GM12872 (cell line): ENCODE results near the gene ZNF567.

ENCODE experiments used
- TF ChIP-seq, protein P1 (sequence below): IDR thresholded peaks from 3 replicates; pipeline ENCODE4 v1.5.1; 2011; ENCODE audit warnings: low read depth, mild to moderate bottlenecking, low read length, moderate library complexity; ENCODE audit not compliant: insufficient read depth

ZNF567 gene

DNA sequence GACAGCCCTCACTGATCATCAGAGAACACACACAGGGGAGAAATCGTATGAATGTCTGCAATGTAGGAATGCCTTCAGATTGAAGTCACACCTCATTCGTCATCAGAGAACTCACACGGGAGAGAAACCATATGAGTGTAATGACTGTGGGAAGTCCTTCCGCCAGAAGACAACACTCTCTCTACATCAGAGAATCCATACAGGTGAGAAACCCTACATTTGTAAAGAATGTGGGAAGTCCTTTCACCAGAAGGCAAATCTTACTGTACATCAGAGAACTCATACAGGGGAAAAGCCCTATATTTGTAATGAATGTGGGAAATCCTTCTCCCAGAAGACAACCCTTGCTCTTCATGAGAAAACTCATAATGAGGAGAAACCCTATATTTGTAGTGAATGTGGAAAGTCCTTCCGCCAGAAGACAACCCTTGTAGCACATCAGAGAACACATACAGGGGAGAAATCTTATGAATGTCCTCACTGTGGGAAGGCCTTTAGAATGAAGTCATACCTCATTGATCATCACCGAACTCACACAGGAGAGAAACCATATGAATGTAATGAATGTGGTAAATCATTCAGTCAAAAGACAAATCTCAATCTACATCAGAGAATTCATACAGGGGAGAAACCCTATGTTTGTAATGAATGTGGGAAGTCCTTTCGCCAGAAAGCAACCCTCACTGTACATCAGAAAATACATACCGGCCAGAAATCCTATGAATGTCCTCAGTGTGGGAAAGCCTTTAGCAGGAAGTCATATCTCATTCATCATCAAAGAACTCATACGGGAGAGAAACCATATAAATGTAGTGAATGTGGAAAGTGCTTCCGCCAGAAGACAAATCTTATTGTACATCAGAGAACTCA is 32.5 kb downstream of the ZNF567 start:
- TF ChIP-seq, protein P1, sequence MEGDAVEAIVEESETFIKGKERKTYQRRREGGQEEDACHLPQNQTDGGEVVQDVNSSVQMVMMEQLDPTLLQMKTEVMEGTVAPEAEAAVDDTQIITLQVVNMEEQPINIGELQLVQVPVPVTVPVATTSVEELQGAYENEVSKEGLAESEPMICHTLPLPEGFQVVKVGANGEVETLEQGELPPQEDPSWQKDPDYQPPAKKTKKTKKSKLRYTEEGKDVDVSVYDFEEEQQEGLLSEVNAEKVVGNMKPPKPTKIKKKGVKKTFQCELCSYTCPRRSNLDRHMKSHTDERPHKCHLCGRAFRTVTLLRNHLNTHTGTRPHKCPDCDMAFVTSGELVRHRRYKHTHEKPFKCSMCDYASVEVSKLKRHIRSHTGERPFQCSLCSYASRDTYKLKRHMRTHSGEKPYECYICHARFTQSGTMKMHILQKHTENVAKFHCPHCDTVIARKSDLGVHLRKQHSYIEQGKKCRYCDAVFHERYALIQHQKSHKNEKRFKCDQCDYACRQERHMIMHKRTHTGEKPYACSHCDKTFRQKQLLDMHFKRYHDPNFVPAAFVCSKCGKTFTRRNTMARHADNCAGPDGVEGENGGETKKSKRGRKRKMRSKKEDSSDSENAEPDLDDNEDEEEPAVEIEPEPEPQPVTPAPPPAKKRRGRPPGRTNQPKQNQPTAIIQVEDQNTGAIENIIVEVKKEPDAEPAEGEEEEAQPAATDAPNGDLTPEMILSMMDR, result no peak

DNA sequence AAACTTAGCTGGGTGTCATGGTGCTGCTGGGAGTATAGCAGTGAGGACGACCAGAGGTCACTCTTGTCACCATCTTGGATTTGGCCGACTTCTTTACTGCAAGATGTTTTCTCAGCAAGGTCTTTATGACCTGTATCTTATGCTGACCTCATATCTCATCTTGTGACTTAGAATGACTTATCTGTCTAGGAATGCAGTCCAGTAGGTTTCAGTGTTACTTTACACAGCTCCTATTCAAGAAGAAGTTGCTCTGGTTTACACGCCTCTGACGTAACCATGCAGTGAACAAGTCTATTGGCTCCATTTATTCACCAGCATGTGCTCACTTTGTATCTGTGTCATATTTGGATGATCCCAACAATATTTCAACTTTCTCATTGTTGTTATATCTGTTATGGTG is 58.5 kb downstream of the ZNF567 start:
- TF ChIP-seq, protein P1, result no peak

DNA sequence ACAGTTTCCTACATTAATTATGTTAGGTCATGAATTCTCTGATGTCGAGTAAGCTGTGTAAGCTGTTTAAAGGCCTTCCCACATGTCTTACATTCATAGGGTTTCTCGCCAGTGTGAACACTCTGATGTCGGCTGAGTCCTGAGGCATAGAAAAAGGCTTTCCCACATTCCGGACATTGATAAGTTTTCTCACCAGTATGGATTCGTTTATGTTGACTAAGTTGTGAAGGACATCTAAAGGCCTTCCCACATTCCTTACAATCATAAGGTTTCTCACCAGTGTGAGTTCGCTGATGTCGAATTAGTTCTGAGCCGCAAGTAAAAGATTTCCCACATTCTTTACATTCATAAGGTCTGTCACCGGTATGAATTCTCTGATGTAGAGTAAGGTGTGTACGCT is 60.3 kb downstream of the ZNF567 start:
- TF ChIP-seq, protein P1, result no peak

DNA sequence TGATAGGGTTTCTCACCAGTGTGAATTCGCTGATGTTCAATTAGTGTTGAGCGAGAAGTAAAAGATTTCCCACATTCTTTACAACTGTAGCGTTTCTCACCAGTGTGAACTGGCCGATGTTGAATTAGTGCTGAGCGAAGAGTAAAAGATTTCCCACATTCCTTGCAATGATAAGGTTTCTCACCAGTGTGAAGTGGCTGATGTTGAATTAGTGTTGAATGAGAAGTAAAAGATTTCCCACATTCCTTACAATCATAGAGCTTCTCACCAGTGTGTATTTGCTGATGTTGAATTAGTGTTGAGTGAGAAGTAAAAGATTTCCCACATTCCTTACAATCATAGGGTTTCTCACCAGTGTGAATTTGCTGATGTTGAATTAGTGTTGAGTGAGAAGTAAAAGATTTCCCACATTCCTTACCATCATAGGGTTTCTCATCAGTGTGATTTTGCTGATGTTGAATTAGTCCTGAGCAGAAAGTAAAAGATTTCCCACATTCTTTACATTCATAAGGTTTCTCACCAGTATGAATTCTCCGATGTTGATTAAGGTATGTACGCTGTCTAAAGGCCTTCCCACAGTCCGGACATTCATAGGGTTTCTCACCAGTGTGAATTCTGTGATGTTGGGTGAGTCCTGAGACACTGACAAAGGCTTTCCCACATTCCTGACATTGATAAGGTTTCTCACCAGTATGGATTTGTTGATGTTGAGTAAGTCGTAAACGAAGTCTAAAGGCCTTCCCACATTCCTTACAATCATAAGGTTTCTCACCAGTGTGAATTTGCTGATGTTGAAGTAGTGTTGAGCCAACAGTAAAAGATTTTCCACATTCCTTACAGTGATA is 61.2 kb downstream of the ZNF567 start:
- TF ChIP-seq, protein P1, result no peak

DNA sequence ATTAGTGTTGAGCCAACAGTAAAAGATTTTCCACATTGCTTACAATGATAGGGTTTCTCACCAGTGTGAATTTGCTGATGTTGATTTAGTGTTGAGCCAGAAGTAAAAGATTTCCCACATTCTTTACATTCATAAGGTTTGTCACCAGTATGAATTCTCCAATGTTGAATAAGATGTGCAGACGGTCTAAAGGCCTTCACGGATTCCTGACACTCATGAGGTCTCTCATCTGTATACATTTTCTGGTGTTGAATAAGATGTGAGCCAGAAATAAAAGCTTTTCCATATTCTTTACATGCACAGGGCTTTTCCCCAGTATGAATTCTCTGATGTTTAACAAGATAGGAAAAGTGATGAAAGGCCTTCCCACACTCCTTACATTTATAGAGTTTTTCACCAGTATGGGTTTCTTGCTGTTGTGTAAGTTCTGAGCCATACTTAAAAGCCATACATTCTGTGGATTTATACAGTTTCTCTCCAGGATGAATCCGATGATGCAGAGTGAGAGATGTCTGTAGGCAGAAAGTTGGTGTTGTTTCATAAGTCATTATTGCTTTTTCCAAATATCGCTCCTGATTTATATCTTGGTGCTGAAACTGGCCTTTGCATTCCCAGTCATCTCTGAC is 62.8 kb downstream of the ZNF567 start:
- TF ChIP-seq, protein P1, result no peak
